ENCODE measurements around the gene PLEKHM3. TPM values are rescaled to one million over a fixed set of nuclear protein-coding genes. Genes with fewer than 3 reads are reported as not detected.

Gene PLEKHM3
- total and polyA plus RNA-seq, 7 donors, result 1.2 to 47.9 (median 29.1) TPM

GRCh38 chr2:207778298-207778882, 246.9 kb downstream of the PLEKHM3 start:
- TF ChIP-seq POLR2A (IDR thresholded peaks at IDR 0.05) (no peak), POLR2AphosphoS5 (IDR thresholded peaks at IDR 0.05) (no peak), EP300 (IDR thresholded peaks at IDR 0.05) (no peak), CTCF (IDR thresholded peaks at IDR 0.05) (no peak)
- Histone ChIP-seq H3K36me3 (no peaks in the 10 kb centered on the region), H3K4me3 (no peak overlapping the region), H3K4me1 (no peaks in the 10 kb centered on the region), H3K27ac (no peak overlapping the region), H3K9me3 (no peaks in the 10 kb centered on the region), H3K27me3 (no peaks in the 10 kb centered on the region)
- WGBS, 2 donors, result 75 to 81% methylated on average over 4 of the region's 4 CpGs
- intact Hi-C loops (cut with DNase I), result no loop called here
- DNase-seq, result no peak

- TF ChIP-seq POLR2AphosphoS5 (IDR thresholded peaks at IDR 0.05), result no peak
- TF ChIP-seq EP300 (IDR thresholded peaks at IDR 0.05), result no peak
- TF ChIP-seq CTCF (IDR thresholded peaks at IDR 0.05), result no peak
- 84 to 89% methylated on average over 6 of the region's 6 CpGs for WGBS, 2 donors
- Histone ChIP-seq H3K4me1 (no peaks in the 10 kb centered on the region), H3K27ac (no peak overlapping the region), H3K9me3 (no peaks in the 10 kb centered on the region), H3K36me3 (no peaks in the 10 kb centered on the region), H3K4me3 (no peak overlapping the region), H3K27me3 (no peaks in the 10 kb centered on the region)
- DNase-seq, result no peak
- intact Hi-C loops (cut with DNase I), result no loop called here
Measured at GRCh38 chr2:207777124-207777523, 248.2 kb downstream of the PLEKHM3 start.

- Histone ChIP-seq H3K27ac (no peak overlapping the region), H3K36me3 (no peaks in the 10 kb centered on the region), H3K4me1 (peaks cover 0 to 6% (median 3%) of the 10 kb centered on the region in 4 donors), H3K27me3 (no peaks in the 10 kb centered on the region), H3K9me3 (no peaks in the 10 kb centered on the region), H3K4me3 (no peak overlapping the region)
- DNase-seq, result no peak
- no peak for TF ChIP-seq CTCF (IDR thresholded peaks at IDR 0.05)
- TF ChIP-seq POLR2AphosphoS5 (IDR thresholded peaks at IDR 0.05), result no peak
- TF ChIP-seq EP300 (IDR thresholded peaks at IDR 0.05), result no peak
- TF ChIP-seq POLR2A (IDR thresholded peaks at IDR 0.05), result no peak
- intact Hi-C loops (cut with DNase I), result no loop called here
- WGBS, 2 donors, result 56 to 80% methylated on average over 3 of the region's 3 CpGs
Measured at GRCh38 chr2:207775473-207775872, 249.9 kb downstream of the PLEKHM3 start.

GRCh38 chr2:207772844-207773205, 252.5 kb downstream of the PLEKHM3 start:
- intact Hi-C loops (cut with DNase I), result no loop called here

GRCh38 chr2:207772081-207772843, 253.1 kb downstream of the PLEKHM3 start:
- Histone ChIP-seq H3K27me3 (no peaks in the 10 kb centered on the region), H3K36me3 (peaks cover 2 to 10% (median 8%) of the 10 kb centered on the region in 4 donors), H3K27ac (peak overlapping the region in 1 of 4 donors; percentile 97), H3K4me3 (no peak overlapping the region), H3K4me1 (peaks cover 0 to 21% (median 16%) of the 10 kb centered on the region in 4 donors), H3K9me3 (no peaks in the 10 kb centered on the region)
- WGBS, 2 donors, result 78 to 84% methylated on average over 13 of the region's 13 CpGs
- no peak for TF ChIP-seq POLR2AphosphoS5 (IDR thresholded peaks at IDR 0.05)
- TF ChIP-seq EP300 (IDR thresholded peaks at IDR 0.05), result no peak
- no peak for TF ChIP-seq POLR2A (IDR thresholded peaks at IDR 0.05)
- no peak for TF ChIP-seq CTCF (IDR thresholded peaks at IDR 0.05)
- intact Hi-C loops (cut with DNase I), result no loop called here
- no peak for DNase-seq

More at GRCh38 chr2:207772844-207773205, 252.5 kb downstream of the PLEKHM3 start:
- Histone ChIP-seq H3K27me3 (no peaks in the 10 kb centered on the region), H3K4me3 (no peak overlapping the region), H3K27ac (peak overlapping the region in 1 of 4 donors; percentile 30), H3K36me3 (peaks cover 0 to 5% (median 2%) of the 10 kb centered on the region in 4 donors), H3K4me1 (peaks cover 0 to 16% (median 10%) of the 10 kb centered on the region in 4 donors), H3K9me3 (no peaks in the 10 kb centered on the region)
- WGBS, 2 donors, result 92 to 93% methylated on average over 13 of the region's 13 CpGs
- TF ChIP-seq POLR2A (IDR thresholded peaks at IDR 0.05), result no peak
- DNase-seq, result no peak
